Panc1 (cell line): ENCODE measurements around the gene FAM210B. TPM values are rescaled to one million over a fixed set of nuclear protein-coding genes. Genes with fewer than 3 reads are reported as not detected.

Experiments used
- ATAC-seq: fragments of 200-7000 bp; cut with Tn5 transposase; 2 replicates; pipeline ENCODE4 v1.9.1; 2020; ENCODE audit warnings: mild to moderate bottlenecking, moderate library complexity
- BruUV-seq: library from RNA; stranded (reverse); fragments of 400-500 nt; replicated peaks from 2 replicates; lab custom pipeline; 2021; lab: Mats Ljungman, UMichigan
- CTCF ChIA-PET: fragments of 300-600 bp; sonication (Branson Sonifier 250); formaldehyde crosslinking; loops from one replicate; lab custom pipeline; 2022; ENCODE audit warnings: antibody characterized with exemption; lab: Charles Lee
- POLR2A ChIA-PET: fragments of 300-600 bp; sonication (Branson Sonifier 250); formaldehyde crosslinking; loops from one replicate; lab custom pipeline; 2022; ENCODE audit warnings: antibody characterized with exemption; lab: Charles Lee
- DNase-seq: peaks from one replicate; pipeline ENCODE4 v3.0.0-alpha.2; 2010; ENCODE audit warnings: low read depth, low spot score
- H3K27ac ChIP-seq: 2 replicates; pipeline ENCODE4 v1.5.1; 2011; ENCODE audit warnings: mild to moderate bottlenecking, low read length, inconsistent platforms
- H3K27me3 ChIP-seq: fragments of 200-500 bp; sonication (Bioruptor generic); 2 replicates; pipeline ENCODE4 v1.6.0; 2014; ENCODE audit warnings: low read length, inconsistent platforms; ENCODE audit not compliant: control insufficient read depth, insufficient read depth
- H3K36me3 ChIP-seq: fragments of 200-500 bp; sonication (Bioruptor generic); 2 replicates; pipeline ENCODE4 v1.5.1; 2014; ENCODE audit warnings: inconsistent platforms, mild to moderate bottlenecking, low read length, moderate library complexity; ENCODE audit not compliant: control insufficient read depth, insufficient read depth
- H3K4me1 ChIP-seq: 2 replicates; pipeline ENCODE4 v1.5.1; 2011; ENCODE audit warnings: inconsistent platforms, mild to moderate bottlenecking, low read length, moderate library complexity; ENCODE audit not compliant: control insufficient read depth, insufficient read depth
- H3K4me3 ChIP-seq, 2 experiments: 2 replicates each; pipeline ENCODE4 v1.5.1; 2011 to 2012; ENCODE audit warnings: low read depth in 2 of 2, low read length in 2 of 2, mild to moderate bottlenecking in 2 of 2, inconsistent platforms in 1 of 2, moderate library complexity in 1 of 2
- H3K9me3 ChIP-seq: fragments of 200-500 bp; sonication (Bioruptor generic); 2 replicates; pipeline ENCODE4 v1.5.1; 2014; ENCODE audit warnings: low read depth, mild to moderate bottlenecking, inconsistent platforms, low read length, moderate library complexity; ENCODE audit not compliant: control insufficient read depth, insufficient read depth
- POLR2AphosphoS5 ChIP-seq: IDR thresholded peaks from 2 replicates; pipeline ENCODE4 v1.6.1; 2012; ENCODE audit warnings: mild to moderate bottlenecking, low read depth, low read length, moderate library complexity
- SIN3A ChIP-seq: IDR thresholded peaks from 2 replicates; pipeline ENCODE4 v1.6.1; 2012; ENCODE audit warnings: low read depth, mild to moderate bottlenecking, low read length, moderate library complexity, borderline replicate concordance; ENCODE audit not compliant: insufficient read depth
- TCF7L2 ChIP-seq: IDR thresholded peaks from 2 replicates; pipeline ENCODE4 v1.6.1; 2011; ENCODE audit warnings: mild to moderate bottlenecking, low read depth, low read length, inconsistent platforms
- in situ Hi-C: cut with HindIII; loops from 2 replicates; pipeline ENCODE4 v1.10.0; 2016; ENCODE audit warnings: low sequenced_read_pairs, low pct_unique_long_range_greater_than_20kb
- intact Hi-C: fragments of 100-400 bp; cut with micrococcal nuclease; formaldehyde crosslinking; loops from one replicate; pipeline ENCODE4 v1.10.0; 2022; ENCODE audit not compliant: unreplicated experiment
- total RNA-seq: library from RNA; stranded (reverse); gene quantifications from one replicate; pipeline ENCODE4 v1.2.1, GENCODE V29; 2021; ENCODE audit not compliant: unreplicated experiment
- TF ChIP-seq, protein P1 (sequence below): fragments of 450-650 bp; IDR thresholded peaks from 2 replicates; pipeline ENCODE4 v1.5.1; 2017; ENCODE audit warnings: mild to moderate bottlenecking
- TF ChIP-seq, protein P2 (sequence below), 2 experiments: IDR thresholded peaks; 2 replicates each; pipeline ENCODE4 v1.6.1; 2011 to 2012; ENCODE audit warnings: low read depth in 2 of 2, control low read depth in 1 of 2, low read length in 1 of 2, mild to moderate bottlenecking in 1 of 2, moderate library complexity in 1 of 2; ENCODE audit not compliant: insufficient read depth in 1 of 2

FAM210B gene
- total RNA-seq, 1 experiment from 2014 or later = 10.8 TPM

DNA sequence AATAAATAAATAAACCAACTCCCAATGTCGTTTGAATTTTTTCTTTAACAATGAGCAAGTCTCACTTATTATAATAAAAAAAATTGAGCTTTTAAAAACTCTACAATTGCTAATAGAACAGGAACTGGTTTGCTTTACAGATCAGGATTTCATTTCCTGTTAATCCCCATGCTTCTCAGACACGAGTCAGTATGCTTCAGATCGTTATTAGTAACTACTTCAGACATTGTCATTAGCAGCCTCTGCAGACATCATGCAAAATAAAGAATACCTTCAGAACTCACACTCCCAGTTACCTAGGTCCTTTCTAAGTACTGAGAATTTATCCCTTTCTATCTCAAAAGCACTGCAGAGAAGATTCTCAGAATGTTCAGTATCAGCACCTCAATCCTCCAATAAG, 10.0 kb upstream of the FAM210B start:
- no peaks in the 10 kb centered on the region for H3K36me3 ChIP-seq
- ATAC-seq = no peak
- no peak overlapping the region for H3K27ac ChIP-seq
- no peaks in the 10 kb centered on the region for H3K9me3 ChIP-seq
- H3K27me3 ChIP-seq = peaks cover 2% of the 10 kb centered on the region; the same call in 1 of the 2 replicates
- TF ChIP-seq, protein P1, sequence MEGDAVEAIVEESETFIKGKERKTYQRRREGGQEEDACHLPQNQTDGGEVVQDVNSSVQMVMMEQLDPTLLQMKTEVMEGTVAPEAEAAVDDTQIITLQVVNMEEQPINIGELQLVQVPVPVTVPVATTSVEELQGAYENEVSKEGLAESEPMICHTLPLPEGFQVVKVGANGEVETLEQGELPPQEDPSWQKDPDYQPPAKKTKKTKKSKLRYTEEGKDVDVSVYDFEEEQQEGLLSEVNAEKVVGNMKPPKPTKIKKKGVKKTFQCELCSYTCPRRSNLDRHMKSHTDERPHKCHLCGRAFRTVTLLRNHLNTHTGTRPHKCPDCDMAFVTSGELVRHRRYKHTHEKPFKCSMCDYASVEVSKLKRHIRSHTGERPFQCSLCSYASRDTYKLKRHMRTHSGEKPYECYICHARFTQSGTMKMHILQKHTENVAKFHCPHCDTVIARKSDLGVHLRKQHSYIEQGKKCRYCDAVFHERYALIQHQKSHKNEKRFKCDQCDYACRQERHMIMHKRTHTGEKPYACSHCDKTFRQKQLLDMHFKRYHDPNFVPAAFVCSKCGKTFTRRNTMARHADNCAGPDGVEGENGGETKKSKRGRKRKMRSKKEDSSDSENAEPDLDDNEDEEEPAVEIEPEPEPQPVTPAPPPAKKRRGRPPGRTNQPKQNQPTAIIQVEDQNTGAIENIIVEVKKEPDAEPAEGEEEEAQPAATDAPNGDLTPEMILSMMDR = no peak
- TF ChIP-seq, protein P2, sequence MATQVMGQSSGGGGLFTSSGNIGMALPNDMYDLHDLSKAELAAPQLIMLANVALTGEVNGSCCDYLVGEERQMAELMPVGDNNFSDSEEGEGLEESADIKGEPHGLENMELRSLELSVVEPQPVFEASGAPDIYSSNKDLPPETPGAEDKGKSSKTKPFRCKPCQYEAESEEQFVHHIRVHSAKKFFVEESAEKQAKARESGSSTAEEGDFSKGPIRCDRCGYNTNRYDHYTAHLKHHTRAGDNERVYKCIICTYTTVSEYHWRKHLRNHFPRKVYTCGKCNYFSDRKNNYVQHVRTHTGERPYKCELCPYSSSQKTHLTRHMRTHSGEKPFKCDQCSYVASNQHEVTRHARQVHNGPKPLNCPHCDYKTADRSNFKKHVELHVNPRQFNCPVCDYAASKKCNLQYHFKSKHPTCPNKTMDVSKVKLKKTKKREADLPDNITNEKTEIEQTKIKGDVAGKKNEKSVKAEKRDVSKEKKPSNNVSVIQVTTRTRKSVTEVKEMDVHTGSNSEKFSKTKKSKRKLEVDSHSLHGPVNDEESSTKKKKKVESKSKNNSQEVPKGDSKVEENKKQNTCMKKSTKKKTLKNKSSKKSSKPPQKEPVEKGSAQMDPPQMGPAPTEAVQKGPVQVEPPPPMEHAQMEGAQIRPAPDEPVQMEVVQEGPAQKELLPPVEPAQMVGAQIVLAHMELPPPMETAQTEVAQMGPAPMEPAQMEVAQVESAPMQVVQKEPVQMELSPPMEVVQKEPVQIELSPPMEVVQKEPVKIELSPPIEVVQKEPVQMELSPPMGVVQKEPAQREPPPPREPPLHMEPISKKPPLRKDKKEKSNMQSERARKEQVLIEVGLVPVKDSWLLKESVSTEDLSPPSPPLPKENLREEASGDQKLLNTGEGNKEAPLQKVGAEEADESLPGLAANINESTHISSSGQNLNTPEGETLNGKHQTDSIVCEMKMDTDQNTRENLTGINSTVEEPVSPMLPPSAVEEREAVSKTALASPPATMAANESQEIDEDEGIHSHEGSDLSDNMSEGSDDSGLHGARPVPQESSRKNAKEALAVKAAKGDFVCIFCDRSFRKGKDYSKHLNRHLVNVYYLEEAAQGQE (IDR thresholded peaks at IDR 0.05; ENCODE audit: insufficient read depth in 1 of 2, low read depth in 2 of 2, low read length in 1 of 2) = no peak
- in situ Hi-C loops = no loop called here
- ChIA-PET CTCF (interaction anchor here (0.7 kb wide), 1 partner anchor 102 kb away, joined by 4 read pairs; no protein-coding TSS in a partner anchor), POLR2A (no interaction called here)
- no TSS peak for BruUV-seq
- no peak for DNase-seq
- intact Hi-C loops = no loop called here
- H3K4me3 ChIP-seq = no peak overlapping the region
- H3K4me1 ChIP-seq = no peaks in the 10 kb centered on the region; the same call in 1 of the 2 replicates

DNA sequence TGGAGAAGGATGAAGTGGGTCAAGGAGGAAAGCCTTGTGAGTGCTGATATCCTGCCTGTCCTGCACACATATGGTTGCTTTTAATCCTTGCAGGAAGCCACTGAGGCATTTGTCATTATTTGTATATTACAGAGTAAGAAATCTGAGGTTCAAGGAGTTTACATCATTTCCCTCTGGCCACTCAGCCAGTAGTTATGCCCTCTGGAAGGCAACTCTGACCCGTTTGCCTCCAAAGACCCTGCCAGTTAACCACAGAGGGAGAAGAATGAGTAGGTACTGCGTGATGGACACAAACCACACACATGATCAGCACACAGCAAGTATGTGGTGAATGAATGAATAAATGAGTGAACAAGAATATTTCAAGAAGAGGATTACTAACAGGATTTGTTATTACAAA, 7.9 kb upstream of the FAM210B start:
- DNase-seq (no peak), ATAC-seq (no peak)
- Histone ChIP-seq H3K4me1 (no peaks in the 10 kb centered on the region), H3K27ac (no peak overlapping the region), H3K4me3 (no peak overlapping the region), H3K9me3 (no peaks in the 10 kb centered on the region), H3K36me3 (no peaks in the 10 kb centered on the region), H3K27me3 (peaks cover 4% of the 10 kb centered on the region)
- in situ Hi-C loops = no loop called here
- intact Hi-C loops = no loop called here
- ChIA-PET POLR2A (no interaction called here), CTCF (no interaction called here)
- TF ChIP-seq, protein P1 = no peak
- TF ChIP-seq POLR2AphosphoS5 = no peak
- TF ChIP-seq SIN3A = no peak
- TF ChIP-seq, protein P2 (IDR thresholded peaks at IDR 0.05; ENCODE audit: insufficient read depth in 1 of 2, low read depth in 2 of 2, low read length in 1 of 2) = no peak
- no peak for TF ChIP-seq TCF7L2
- no TSS peak for BruUV-seq
